Measurements from ENCODE around the gene LMNA. TPM values are rescaled to one million over a fixed set of nuclear protein-coding genes. Genes with fewer than 3 reads are reported as not detected.

Gene LMNA
- total RNA-seq, 1 donor from 2014 or later = 1,573 TPM

- DNase-seq (ENCODE audit: low read depth) = no peak
Observed at GRCh38 chr1:156120318-156120717, 5.8 kb downstream of the LMNA start.

DNA sequence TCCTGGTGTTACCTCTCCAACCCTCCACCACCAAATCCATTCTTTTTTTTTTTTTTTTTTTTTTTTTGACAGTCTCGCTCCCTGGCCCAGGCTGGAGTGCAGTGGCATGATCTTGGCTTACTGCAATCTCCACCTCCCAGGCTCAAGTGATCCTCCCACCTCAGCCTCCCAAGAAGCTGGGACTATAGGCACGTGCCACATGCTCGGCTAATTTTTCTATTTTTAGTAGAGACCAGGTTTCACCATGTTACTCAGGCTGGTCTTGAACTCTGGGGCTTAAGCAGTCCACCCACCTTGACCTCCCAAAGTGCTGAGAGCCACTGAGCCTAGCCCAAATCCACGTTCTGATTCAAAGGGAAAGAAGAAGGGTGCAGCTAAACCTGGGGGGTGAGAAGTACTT is 6.5 kb downstream of the LMNA start:
- peak; percentile 73 for DNase-seq (ENCODE audit: low read depth)

DNA sequence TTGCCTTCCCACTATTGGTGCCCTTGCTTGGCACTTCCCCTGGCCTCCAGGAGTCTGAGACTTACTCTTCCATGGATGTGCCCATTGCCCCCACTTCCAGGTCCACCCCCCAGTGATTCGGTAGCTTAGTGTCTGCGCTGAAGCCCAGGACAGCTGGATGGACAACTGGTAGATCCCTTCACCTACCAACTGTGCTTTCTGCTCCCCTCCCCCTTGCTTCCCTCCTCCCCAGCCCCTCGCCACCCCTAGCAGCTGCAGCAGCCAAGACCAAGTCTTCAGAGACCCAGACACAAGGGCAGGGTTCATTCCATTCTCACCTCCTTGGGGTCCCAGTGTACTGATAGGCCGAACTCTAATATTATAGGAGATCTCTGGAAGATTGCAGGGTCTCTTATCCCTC is 6.9 kb downstream of the LMNA start:
- peak; percentile 95 for DNase-seq (ENCODE audit: low read depth)

GRCh38 chr1:156122086-156122485 is 7.6 kb downstream of the LMNA start:
- DNase-seq (ENCODE audit: low read depth) = peak; percentile 59

GRCh38 chr1:156122519-156123355 is 8.2 kb downstream of the LMNA start:
- peak; percentile 98 for DNase-seq (ENCODE audit: low read depth)

DNA sequence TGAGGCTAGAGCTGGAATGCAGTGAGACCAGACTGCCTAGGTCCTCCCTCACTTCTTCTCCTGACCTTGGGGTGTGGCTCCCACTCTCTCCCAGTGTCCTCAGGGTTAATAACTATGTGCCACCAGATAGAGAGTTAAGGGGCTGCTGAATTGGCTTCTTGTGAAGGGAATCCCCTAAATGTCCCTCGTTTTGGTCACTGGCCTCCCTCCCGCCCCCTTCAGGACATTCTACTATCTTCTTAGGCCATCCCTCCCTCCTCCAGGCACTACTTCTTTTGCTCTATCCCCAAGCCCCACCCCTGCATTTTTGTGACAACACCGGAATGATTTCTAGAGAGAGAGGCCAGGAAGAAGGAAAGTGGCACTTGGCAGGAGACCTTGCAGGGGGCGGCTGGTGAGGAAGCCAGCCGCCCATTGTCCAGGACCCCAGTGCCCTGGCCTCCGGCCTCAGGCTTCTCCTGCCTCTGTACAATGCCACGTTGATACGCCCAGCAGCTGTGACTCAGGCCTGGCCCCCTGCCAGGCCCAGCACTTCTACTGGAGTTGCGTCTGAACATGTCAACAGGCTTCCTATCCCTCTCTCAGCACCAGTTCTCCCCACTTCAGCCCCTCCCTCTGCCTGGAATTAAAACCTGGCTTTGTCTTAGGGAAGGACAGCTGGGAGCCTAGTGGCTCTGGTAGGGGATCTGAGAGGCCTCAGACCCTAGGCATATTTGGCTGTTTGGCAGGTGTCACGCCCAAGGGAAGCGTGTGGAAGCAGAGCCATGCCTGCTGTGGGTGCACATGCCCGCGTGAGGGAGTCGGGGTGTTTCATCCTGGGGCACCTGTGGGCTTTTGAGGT is 9.1 kb downstream of the LMNA start:
- peak; percentile 100 for DNase-seq (ENCODE audit: low read depth)

DNA sequence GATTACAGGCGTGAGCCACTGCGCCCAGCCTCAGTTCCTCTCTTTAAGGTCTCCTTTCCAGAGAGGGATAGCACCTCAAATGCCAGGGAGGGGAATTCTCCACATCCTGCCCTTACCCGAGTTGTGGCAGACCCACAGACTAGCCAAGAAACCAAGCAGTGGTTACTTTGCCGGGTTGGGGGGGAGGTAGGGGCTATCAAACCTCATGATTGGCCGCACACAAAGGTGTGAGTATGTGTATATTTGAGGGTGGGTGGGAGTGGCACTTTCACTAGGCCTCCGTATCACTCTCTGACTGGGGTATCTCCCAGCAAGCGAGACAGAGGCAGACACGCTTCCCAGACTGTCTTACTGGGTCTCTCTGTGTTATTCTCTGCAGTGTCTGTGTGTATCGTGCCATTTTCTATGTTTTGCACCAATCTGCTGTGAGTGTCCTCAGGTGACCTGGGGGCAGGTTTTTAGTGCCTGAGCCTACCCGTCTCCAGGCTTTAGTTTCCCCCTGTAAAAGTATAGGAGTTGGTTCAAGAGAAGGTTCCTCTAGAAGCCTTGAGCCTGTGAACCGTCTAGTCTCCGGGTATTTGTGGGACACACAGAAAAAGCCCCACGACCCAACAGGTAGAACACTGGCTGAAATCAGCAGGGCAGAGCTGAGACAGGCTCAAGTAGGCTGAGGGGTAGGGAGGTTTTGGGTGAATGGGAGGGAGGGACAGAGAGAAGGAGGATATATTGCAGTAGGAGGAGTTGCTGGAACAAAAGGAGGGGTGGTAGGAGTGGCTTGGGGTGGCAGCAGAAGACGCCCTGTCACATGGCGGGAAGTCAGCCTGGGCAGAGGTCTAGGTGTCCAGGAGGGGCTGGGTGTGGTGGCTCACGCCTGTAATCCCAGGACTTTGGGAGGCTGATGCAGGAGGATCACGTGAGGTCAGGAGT is 10.3 kb downstream of the LMNA start:
- peak; percentile 80 for DNase-seq (ENCODE audit: low read depth)

GRCh38 chr1:156125544-156125943 is 11.0 kb downstream of the LMNA start:
- peak; percentile 37 for DNase-seq (ENCODE audit: low read depth)

GRCh38 chr1:156126043-156126629 is 11.6 kb downstream of the LMNA start:
- peak; percentile 99 for DNase-seq (ENCODE audit: low read depth)

DNA sequence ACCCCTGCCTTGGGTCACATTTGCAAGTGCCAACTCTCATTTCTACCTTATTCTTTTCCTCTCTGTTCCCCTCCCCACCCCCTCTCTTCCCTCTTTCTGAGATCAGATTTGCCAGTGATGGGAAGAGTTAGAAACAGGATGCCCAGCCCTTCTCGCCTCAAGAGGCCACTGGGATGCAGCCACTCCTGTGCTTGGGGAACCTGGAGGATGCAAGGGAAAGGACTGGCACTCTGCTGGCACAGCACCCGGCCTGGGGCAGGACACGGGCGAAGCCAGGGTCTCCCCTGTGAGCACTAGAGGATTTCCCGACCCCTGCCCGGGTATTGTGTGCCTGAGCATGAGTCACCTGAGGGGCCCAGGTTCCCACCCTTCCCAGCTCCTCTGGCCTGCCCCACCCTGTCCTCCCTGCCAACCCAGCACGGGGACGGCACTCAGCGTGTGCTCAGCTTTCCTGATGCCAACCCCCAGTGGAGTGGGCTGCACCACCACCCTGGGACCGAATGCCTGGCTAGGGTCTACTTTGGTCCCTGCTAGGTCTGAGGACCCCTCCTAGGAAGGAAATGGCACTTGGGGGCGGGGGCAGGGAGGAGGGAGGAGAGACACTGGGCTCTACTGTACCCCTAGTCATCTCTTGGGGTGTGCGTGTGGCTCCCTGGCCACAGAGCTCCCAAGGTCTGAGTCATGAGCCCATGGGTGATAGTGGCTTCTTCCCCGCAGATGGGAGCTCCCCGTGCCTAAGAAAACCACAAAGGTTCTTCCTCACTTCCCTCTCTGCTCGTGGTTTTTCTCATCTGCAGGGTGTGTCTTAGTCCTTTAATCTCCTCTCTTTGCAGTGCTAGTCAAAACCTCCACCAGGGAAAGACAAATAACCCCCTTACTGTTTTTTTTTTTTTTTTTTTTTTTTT is 12.4 kb downstream of the LMNA start:
- DNase-seq (ENCODE audit: low read depth) = peak; percentile 99

GRCh38 chr1:156128308-156128653 is 13.8 kb downstream of the LMNA start:
- no peak for DNase-seq (ENCODE audit: low read depth)

DNA sequence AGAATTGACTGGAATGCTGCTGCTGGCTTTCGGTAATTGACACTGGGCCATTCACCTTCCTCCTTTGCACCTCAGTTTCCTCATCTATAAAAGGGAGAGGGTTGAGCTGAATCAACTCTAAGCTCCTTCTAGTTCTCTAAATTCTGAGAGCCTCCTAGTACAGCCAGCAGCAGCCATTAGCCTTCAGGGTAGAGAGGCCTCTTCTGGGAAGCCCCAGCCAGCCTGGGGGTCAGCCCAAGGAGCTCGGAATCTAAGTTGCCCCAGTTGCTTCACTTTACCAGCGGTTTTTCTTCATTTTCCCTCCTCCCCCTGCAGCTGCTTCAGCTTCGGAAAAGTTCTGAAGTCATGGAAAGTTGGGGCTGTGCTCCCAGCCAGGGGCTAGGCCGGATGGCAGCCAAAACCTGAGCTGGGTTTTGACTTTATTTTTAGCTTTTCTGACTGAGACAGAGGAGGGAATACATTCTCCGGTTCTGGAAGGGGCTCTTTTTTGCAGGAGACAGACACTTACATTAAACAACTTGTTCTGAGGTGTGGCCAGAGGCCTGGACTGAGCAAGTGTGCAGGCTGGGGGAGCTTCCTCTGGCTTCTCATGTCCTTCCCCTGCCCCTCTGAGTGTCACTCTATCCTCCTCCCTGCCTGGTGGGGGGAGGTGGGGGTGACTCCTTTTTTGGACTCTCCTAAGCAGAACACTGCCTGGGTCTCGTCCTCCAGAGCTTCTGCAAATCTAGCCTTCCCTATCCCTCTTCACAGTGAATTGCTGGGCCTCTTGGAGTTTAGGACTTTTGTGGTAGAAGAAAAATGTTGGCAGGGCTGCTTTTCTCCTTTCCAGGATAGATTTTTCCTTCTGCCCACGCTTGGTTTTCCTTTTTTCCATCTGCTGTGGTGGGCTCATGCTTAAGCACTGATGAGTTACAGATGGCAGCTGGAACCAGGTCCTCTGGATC is 14.4 kb downstream of the LMNA start:
- peak; percentile 88 for DNase-seq (ENCODE audit: low read depth)

DNA sequence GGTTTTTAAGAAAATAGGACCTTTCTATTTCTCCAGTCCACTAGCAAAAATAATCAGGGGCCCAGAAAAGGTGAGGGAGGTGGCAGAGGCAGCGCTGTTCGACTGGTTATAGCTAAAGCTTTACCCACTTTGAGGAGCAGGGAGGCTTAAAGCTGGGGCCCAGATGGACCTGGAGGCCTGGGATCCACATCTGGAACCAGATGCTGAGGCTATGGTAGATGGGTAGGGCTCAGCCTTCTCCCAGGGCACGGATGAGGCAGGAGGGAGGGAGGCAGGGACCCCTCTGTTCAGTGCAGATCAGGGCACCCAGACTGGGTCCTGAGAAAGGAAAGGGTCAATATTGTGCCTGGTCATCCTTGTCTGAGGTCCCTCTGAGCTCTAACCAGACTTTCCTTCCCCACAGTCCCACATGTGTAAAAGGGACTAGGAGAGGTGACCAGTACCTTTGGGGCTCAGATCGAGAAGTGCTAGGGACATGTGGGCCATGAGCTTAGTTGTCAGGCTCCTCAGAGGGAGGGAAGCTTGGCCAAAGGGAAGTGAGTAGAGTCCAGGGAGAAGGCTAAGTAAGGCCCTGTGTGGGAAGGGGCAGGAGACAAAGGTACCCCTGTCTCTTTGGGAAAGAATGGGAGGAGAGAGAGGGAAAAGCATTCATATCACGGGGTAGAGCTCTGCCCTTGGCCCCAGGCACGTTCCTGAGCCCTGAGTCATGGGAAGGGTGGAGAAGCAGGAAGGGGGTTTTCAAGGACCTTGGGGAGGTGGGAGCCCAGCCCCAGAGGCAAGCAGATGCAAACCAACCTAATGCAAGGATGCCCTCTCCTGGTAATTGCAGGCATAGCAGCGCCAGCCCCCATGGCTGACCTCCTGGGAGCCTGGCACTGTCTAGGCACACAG is 15.4 kb downstream of the LMNA start:
- DNase-seq (ENCODE audit: low read depth) = peak; percentile 96

DNA sequence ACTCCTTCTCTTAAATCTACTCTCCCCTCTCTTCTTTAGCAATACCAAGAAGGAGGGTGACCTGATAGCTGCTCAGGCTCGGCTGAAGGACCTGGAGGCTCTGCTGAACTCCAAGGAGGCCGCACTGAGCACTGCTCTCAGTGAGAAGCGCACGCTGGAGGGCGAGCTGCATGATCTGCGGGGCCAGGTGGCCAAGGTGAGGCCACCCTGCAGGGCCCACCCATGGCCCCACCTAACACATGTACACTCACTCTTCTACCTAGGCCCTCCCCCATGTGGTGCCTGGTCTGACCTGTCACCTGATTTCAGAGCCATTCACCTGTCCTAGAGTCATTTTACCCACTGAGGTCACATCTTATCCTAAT is 16.0 kb downstream of the LMNA start:
- no peak for DNase-seq (ENCODE audit: low read depth)

DNA sequence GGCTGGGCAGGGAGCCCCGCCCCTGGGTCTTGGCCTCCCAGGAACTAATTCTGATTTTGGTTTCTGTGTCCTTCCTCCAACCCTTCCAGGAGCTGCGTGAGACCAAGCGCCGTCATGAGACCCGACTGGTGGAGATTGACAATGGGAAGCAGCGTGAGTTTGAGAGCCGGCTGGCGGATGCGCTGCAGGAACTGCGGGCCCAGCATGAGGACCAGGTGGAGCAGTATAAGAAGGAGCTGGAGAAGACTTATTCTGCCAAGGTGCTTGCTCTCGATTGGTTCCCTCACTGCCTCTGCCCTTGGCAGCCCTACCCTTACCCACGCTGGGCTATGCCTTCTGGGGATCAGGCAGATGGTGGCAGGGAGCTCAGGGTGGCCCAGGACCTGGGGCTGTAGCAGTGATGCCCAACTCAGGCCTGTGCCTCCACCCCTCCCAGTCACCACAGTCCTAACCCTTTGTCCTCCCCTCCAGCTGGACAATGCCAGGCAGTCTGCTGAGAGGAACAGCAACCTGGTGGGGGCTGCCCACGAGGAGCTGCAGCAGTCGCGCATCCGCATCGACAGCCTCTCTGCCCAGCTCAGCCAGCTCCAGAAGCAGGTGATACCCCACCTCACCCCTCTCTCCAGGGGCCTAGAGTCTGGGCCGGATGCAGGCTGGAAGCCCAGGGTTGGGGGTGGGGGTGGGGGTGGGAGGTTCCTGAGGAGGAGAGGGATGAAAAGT is 20.4 kb downstream of the LMNA start:
- DNase-seq (ENCODE audit: low read depth) = no peak

- no peak for DNase-seq (ENCODE audit: low read depth)
Observed at GRCh38 chr1:156135930-156136871, 21.7 kb downstream of the LMNA start.

Measured in myocyte (in vitro differentiated cells).